Gastroesophageal sphincter (tissue), 3 donors: ENCODE data around the gene GAPDH.

Experiments used
- EP300 ChIP-seq: sonication (generic); formaldehyde crosslinking; IDR thresholded peaks from one replicate; pipeline ENCODE4 v1.6.1; 2017; ENCODE audit warnings: antibody characterized with exemption, mild to moderate bottlenecking
- POLR2A ChIP-seq, 2 donors: fragments of 450-650 bp; IDR thresholded peaks; one replicate each; pipeline ENCODE4 v1.6.1; 2017; ENCODE audit warnings: antibody characterized with exemption in 2 of 2, mild to moderate bottlenecking in 2 of 2, moderate library complexity in 1 of 2
- POLR2AphosphoS5 ChIP-seq: sonication (generic); formaldehyde crosslinking; IDR thresholded peaks from one replicate; pipeline ENCODE4 v1.6.1; 2017; ENCODE audit warnings: antibody characterized with exemption
- TF ChIP-seq, protein P1 (sequence below), 4 experiments: fragments of 200-600 bp in 2 of 4; fragments of 450-650 bp in 2 of 4; sonication (generic) in 1 of 4; IDR thresholded peaks; one replicate each; pipeline ENCODE4 v1.5.1; 2017 to 2019; ENCODE audit warnings: antibody characterized with exemption in 4 of 4, mild to moderate bottlenecking in 2 of 4, moderate library complexity in 2 of 4

DNA sequence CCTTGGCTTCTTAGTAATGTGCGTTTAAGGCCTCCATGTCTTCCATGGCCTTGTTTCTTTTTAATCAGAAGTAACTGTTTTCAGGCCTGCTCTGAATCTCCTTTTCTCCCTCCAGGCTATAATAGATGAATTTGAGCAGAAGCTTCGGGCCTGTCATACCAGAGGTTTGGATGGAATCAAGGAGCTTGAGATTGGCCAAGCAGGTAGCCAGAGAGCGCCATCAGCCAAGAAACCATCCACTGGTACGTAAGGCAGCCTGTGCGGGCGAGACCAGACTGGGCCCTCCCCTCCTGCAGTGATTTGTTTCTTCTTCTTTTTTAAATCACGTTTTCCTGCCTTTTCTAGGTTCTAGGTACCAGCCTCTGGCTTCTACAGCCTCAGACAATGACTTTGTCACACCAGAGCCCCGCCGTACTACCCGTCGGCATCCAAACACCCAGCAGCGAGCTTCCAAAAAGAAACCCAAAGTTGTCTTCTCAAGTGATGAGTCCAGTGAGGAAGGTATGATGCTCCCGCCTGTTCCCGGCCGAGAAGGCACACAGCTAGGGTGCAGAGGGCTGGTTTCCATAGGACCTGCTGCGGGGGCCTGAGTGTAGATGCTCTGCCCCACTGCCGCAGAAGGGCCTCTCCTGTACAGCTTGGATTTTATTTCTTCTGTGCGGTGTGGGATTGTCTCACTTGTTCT is 3.6 kb upstream of the GAPDH start:
- TF ChIP-seq, protein P1, sequence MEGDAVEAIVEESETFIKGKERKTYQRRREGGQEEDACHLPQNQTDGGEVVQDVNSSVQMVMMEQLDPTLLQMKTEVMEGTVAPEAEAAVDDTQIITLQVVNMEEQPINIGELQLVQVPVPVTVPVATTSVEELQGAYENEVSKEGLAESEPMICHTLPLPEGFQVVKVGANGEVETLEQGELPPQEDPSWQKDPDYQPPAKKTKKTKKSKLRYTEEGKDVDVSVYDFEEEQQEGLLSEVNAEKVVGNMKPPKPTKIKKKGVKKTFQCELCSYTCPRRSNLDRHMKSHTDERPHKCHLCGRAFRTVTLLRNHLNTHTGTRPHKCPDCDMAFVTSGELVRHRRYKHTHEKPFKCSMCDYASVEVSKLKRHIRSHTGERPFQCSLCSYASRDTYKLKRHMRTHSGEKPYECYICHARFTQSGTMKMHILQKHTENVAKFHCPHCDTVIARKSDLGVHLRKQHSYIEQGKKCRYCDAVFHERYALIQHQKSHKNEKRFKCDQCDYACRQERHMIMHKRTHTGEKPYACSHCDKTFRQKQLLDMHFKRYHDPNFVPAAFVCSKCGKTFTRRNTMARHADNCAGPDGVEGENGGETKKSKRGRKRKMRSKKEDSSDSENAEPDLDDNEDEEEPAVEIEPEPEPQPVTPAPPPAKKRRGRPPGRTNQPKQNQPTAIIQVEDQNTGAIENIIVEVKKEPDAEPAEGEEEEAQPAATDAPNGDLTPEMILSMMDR (IDR thresholded peaks at IDR 0.05), result no peak
- no peak for TF ChIP-seq POLR2AphosphoS5
- no peak for TF ChIP-seq POLR2A (IDR thresholded peaks at IDR 0.05)
- TF ChIP-seq EP300, result no peak
